GM19239 (cell line): ENCODE results near the gene LRP1-AS.

Experiments used
- DNase-seq: peaks from one replicate; pipeline ENCODE4 v3.0.0; 2011; ENCODE audit warnings: low spot score; ENCODE audit not compliant: insufficient read length
- FAIRE-seq: peaks from 2 replicates; lab custom pipeline; 2011; peaks lifted over from hg19 to GRCh38; lab: Jason Lieb, UNC

LRP1-AS gene

GRCh38 chr12:57162553-57163125, 15.2 kb upstream of the LRP1-AS start:
- DNase-seq (no peak), FAIRE-seq (no peak)

- DNase-seq (no peak), FAIRE-seq (no peak)
Observed at GRCh38 chr12:57161491-57161890, 14.1 kb upstream of the LRP1-AS start.

GRCh38 chr12:57160741-57161140, 13.3 kb upstream of the LRP1-AS start:
- no peak for DNase-seq
- no peak for FAIRE-seq

- FAIRE-seq (no peak), DNase-seq (no peak)
Observed at GRCh38 chr12:57160040-57160439, 12.6 kb upstream of the LRP1-AS start.

GRCh38 chr12:57159311-57159710, 11.9 kb upstream of the LRP1-AS start:
- no peak for DNase-seq
- no peak for FAIRE-seq

GRCh38 chr12:57158665-57159064, 11.2 kb upstream of the LRP1-AS start:
- FAIRE-seq (no peak), DNase-seq (no peak)

GRCh38 chr12:57158186-57158585, 10.8 kb upstream of the LRP1-AS start:
- DNase-seq (no peak), FAIRE-seq (no peak)

GRCh38 chr12:57157588-57158173, 10.3 kb upstream of the LRP1-AS start:
- no peak for DNase-seq
- FAIRE-seq = no peak

- FAIRE-seq (no peak), DNase-seq (no peak)
Observed at GRCh38 chr12:57156701-57157403, 9.4 kb upstream of the LRP1-AS start.

GRCh38 chr12:57154804-57155434, 7.5 kb upstream of the LRP1-AS start:
- FAIRE-seq (no peak), DNase-seq (no peak)

GRCh38 chr12:57154076-57154475, 6.7 kb upstream of the LRP1-AS start:
- FAIRE-seq (no peak), DNase-seq (no peak)

- DNase-seq (no peak), FAIRE-seq (no peak)
Observed at GRCh38 chr12:57153415-57153997, 6.1 kb upstream of the LRP1-AS start.

- DNase-seq (no peak), FAIRE-seq (no peak)
Observed at GRCh38 chr12:57152639-57153038, 5.2 kb upstream of the LRP1-AS start.

- FAIRE-seq (no peak), DNase-seq (no peak)
Observed at GRCh38 chr12:57151741-57152630, 4.6 kb upstream of the LRP1-AS start.

- FAIRE-seq = no peak
- DNase-seq = no peak
Observed at GRCh38 chr12:57150400-57151000, 3.1 kb upstream of the LRP1-AS start.

- DNase-seq (no peak), FAIRE-seq (no peak)
Observed at GRCh38 chr12:57149245-57149900, 2.0 kb upstream of the LRP1-AS start.

- no peak for FAIRE-seq
- no peak for DNase-seq
Observed at GRCh38 chr12:57148469-57149244, 1.2 kb upstream of the LRP1-AS start.

- FAIRE-seq (no peak), DNase-seq (no peak)
Observed at GRCh38 chr12:57146092-57146491, 1.3 kb downstream of the LRP1-AS start.
